Pancreas (tissue), 10 donors: ENCODE results near the gene TSG101. TPM values are rescaled to one million over a fixed set of nuclear protein-coding genes. Genes with fewer than 3 reads are reported as not detected.
A peak's percentile ranks its signal among the peaks of the same experiment; 100 is the strongest.

Source experiments
- ATAC-seq, 4 donors: fragments of 200-7000 bp; cut with Tn5 transposase; one replicate each; pipeline versions ENCODE4 v1.8.0 to v1.9.1; 2020; ENCODE audit warnings: mild to moderate bottlenecking in 4 of 4, moderate library complexity in 4 of 4
- DNase-seq, 6 donors: peaks; one replicate each; pipeline ENCODE4 v3.0.0-alpha.2; 2020
- FAIRE-seq: peaks from 2 replicates; lab custom pipeline; 2012; peaks lifted over from hg19 to GRCh38; lab: Jason Lieb, UNC
- H3K27ac ChIP-seq, 4 donors: fragments of 200-600 bp; sonication (generic); 1 replicate in 3 of 4; 2 replicates in 1 of 4; pipeline versions ENCODE4 v1.5.0 to v1.8.0; 2020
- H3K27me3 ChIP-seq, 4 donors: fragments of 200-600 bp; one replicate each; pipeline ENCODE4 v1.8.0; 2021
- H3K36me3 ChIP-seq, 3 donors: fragments of 200-600 bp; sonication (generic) in 1 of 3; one replicate each; pipeline versions ENCODE4 v1.5.0 to v1.8.0; 2020 to 2021
- H3K4me1 ChIP-seq, 3 donors: fragments of 200-600 bp; one replicate each; pipeline ENCODE4 v1.8.0; 2021
- H3K4me3 ChIP-seq, 4 donors: fragments of 200-600 bp; sonication (generic) in 2 of 4; one replicate each; pipeline versions ENCODE4 v1.5.0 to v1.8.0; 2020 to 2021
- H3K9me3 ChIP-seq, 4 donors: fragments of 200-600 bp; one replicate each; pipeline ENCODE4 v1.8.0; 2021
- WGBS, 2 donors: extraction: QIAGEN DNeasy Blood & Tissue Kit; methylation state at CpG; one replicate each; pipeline ENCODE4 v1.1.7; 2013; 5-methylcytosine and 5-hydroxymethylcytosine counted together
- intact Hi-C, 3 donors: fragments of 100-400 bp; cut with DNase I; formaldehyde crosslinking; loops; one replicate each; pipeline versions ENCODE4 v1.11.1 to v1.14.2; 2022
- polyA plus RNA-seq, 2 donors: library from polyadenylated mRNA; stranded (reverse); fragments of 200-250 nt; gene quantifications; one replicate each; pipeline ENCODE4 v1.2.3, GENCODE V29; 2013
- total RNA-seq, 6 donors: library from RNA; stranded (reverse); fragmentation: NEBNext Ultra II Directional in 4 of 6; extraction: Animal tissue kit (Norgen Biotek cat#: 25700) in 4 of 6; gene quantifications; one replicate each; pipeline versions ENCODE4 v1.2.1 to v1.2.4, GENCODE V29; 2021 to 2023
- TF ChIP-seq, protein P1 (sequence below), 4 donors: fragments of 200-600 bp; sonication (generic) in 3 of 4; IDR thresholded peaks; one replicate each; pipeline versions ENCODE4 v1.5.0 to v1.8.0; 2021; ENCODE audit warnings: antibody characterized with exemption in 4 of 4
- donor health status: healthy with polysubstance abuse.
- donor health status: DM: no; HTN: no; CAD: no; lungs with moderate emphysema.
- donor health status: DM: no; HTN: no; CAD: no.
- donor health status: control.
- donor health status: control.
- donor health status: Bipolar disorder and iron deficiency.
- donor health status: DM: yes; HTN: yes; CAD: no.
- donor health status: DM: no; HTN: no; CAD: no.
- donor health status: DM: no; HTN: no; CAD: no.
- donor health status: DM: yes; HTN: yes; CAD: no.

TSG101 gene
- total RNA-seq (10 to 100 TPM; 16.9 to 33.7 (median 22.2) TPM), polyA plus RNA-seq (10 to 100 TPM; 15.7 to 32.7 TPM)

DNA sequence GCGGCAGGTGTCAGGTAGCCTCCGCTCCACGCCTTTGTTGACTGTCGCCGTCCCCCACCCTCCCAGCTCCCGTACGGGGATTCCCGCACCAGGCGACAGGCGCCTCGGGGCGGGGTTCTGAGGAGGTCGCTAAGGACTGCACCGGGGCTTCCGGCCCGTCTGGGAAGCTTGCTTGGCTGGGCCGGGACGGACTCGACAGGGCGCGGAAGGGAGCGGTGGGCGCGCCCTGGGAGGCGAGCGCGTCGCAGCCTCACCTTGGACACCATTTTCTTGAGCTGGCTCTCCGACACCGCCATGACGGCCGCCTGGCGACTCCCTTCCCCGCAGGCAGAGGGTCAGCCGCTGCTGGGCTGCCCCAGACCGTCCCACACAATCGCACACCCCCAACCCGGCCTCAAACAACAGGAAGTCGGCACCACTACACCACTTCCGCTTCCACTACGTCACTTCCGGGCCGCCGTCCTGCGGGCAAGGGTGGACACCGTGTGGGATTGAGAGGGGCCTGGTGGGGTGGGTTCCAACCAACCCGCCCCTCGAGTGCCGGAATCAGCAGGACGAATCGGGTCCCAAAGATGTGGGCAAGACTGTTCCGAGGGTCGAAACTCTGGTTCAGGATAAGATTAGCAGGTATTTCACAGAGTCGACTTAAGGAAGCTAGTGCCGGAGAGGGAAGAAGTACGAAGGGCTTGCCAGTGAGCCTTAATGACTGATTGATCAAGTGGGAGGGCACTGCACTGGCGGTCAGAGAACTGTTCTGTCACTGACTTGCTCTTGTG is at the start of gene TSG101:
Gene TSG101 (minus strand): TSS at position 422 of the 776 bp plus-strand sequence. CDS start 126 bp downstream, at position 296.
- peak; percentile 90 to 98 (median 94) for DNase-seq
- H3K4me3 ChIP-seq: peak within 1 kb of the TSS; percentile 52 to 81 (median 66)
- H3K36me3 ChIP-seq: no peaks in the 10 kb centered on the region
- peaks cover 0 to 13% (median 6%) of the 10 kb centered on the region in 3 donors for H3K4me1 ChIP-seq
- intact Hi-C loops: no loop called here
- no peak for FAIRE-seq
- no peaks in the 10 kb centered on the region for H3K9me3 ChIP-seq
- H3K27ac ChIP-seq: peak within 1 kb of the TSS; percentile 91 to 98 (median 97)
- 0% methylated on average over 53 to 57 of the region's 57 CpGs for WGBS, 2 donors
- TF ChIP-seq, protein P1, sequence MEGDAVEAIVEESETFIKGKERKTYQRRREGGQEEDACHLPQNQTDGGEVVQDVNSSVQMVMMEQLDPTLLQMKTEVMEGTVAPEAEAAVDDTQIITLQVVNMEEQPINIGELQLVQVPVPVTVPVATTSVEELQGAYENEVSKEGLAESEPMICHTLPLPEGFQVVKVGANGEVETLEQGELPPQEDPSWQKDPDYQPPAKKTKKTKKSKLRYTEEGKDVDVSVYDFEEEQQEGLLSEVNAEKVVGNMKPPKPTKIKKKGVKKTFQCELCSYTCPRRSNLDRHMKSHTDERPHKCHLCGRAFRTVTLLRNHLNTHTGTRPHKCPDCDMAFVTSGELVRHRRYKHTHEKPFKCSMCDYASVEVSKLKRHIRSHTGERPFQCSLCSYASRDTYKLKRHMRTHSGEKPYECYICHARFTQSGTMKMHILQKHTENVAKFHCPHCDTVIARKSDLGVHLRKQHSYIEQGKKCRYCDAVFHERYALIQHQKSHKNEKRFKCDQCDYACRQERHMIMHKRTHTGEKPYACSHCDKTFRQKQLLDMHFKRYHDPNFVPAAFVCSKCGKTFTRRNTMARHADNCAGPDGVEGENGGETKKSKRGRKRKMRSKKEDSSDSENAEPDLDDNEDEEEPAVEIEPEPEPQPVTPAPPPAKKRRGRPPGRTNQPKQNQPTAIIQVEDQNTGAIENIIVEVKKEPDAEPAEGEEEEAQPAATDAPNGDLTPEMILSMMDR (IDR thresholded peaks at IDR 0.05): no peak
- H3K27me3 ChIP-seq: no peaks in the 10 kb centered on the region
- ATAC-seq: peak; percentile 96 to 99 (median 96)

DNA sequence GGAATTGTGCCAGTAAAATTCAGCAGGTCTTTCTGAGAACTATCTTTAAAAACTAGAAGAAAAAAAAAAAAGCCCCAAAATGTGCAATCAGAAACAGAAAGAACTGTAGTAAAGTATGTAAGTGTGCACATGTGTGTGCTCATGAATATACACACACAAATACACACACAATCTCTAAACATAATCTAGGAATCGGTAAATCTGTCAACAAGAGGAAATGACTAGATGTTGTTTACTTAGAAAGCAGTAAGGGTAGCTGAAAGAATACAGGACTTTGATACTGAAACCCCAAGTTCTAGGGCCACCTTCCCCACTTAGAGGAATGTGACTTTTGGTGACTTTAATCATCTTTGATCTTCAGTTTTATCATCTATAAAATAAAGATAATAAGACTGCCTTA is 48.6 kb upstream of the TSG101 start:
- Histone ChIP-seq H3K9me3 (no peaks in the 10 kb centered on the region), H3K4me3 (no peak overlapping the region), H3K27me3 (no peaks in the 10 kb centered on the region), H3K4me1 (no peaks in the 10 kb centered on the region), H3K36me3 (peaks cover 0 to 10% (median 0%) of the 10 kb centered on the region in 3 donors), H3K27ac (no peak overlapping the region)
- DNase-seq: no peak
- ATAC-seq: no peak
- no peak for FAIRE-seq
- TF ChIP-seq, protein P1 (IDR thresholded peaks at IDR 0.05): no peak
- intact Hi-C loops: no loop called here
- 29 to 37% methylated on average over 1 of the region's 1 CpG for WGBS, 2 donors

- TF ChIP-seq, protein P1 (IDR thresholded peaks at IDR 0.05): no peak
- Histone ChIP-seq H3K27me3 (no peaks in the 10 kb centered on the region), H3K4me3 (no peak overlapping the region), H3K9me3 (no peaks in the 10 kb centered on the region), H3K27ac (no peak overlapping the region), H3K36me3 (peaks cover 0 to 17% (median 0%) of the 10 kb centered on the region in 3 donors), H3K4me1 (no peaks in the 10 kb centered on the region)
- 91 to 96% methylated on average over 3 of the region's 3 CpGs for WGBS, 2 donors
- no peak for DNase-seq
- intact Hi-C loops: no loop called here
- no peak for FAIRE-seq
- no peak for ATAC-seq
Measured at GRCh38 chr11:18567081-18567480, 40.3 kb upstream of the TSG101 start.

DNA sequence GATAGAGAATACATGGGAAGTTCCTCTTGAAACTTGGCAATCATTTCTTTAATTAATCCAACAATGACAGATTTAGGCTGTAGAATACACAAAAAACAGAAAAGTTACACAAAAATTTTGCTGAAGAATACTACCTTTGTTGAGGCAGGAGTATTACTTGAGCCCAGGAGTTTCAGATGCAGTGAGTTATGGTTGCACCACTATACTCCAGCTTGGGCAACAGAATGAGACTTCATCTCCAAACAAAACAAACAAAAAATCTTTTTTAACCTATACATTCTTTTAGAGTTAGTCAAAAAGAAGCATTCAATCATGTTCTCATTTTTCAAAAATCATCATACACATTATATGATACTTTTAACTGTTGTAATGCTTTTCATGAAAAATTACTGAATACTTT is 39.7 kb upstream of the TSG101 start:
- Histone ChIP-seq H3K9me3 (no peaks in the 10 kb centered on the region), H3K27ac (no peak overlapping the region), H3K4me3 (no peak overlapping the region), H3K4me1 (no peaks in the 10 kb centered on the region), H3K36me3 (peaks cover 0 to 17% (median 0%) of the 10 kb centered on the region in 3 donors), H3K27me3 (no peaks in the 10 kb centered on the region)
- ATAC-seq (no peak), FAIRE-seq (peak; percentile 20), DNase-seq (no peak)
- intact Hi-C loops: no loop called here
- TF ChIP-seq, protein P1 (IDR thresholded peaks at IDR 0.05): no peak

- no peaks in the 10 kb centered on the region for H3K9me3 ChIP-seq
- TF ChIP-seq, protein P1 (IDR thresholded peaks at IDR 0.05): no peak
- H3K36me3 ChIP-seq: peaks cover 0 to 18% (median 4%) of the 10 kb centered on the region in 3 donors
- DNase-seq: no peak
- no peaks in the 10 kb centered on the region for H3K4me1 ChIP-seq
- no peak for ATAC-seq
- no peak for FAIRE-seq
- no peak overlapping the region for H3K4me3 ChIP-seq
- no peaks in the 10 kb centered on the region for H3K27me3 ChIP-seq
- H3K27ac ChIP-seq: no peak overlapping the region
- intact Hi-C loops: no loop called here
Measured at GRCh38 chr11:18564149-18564548, 37.4 kb upstream of the TSG101 start.
